WTC11 (cell line): ENCODE results near the gene TTLL9. TPM values are rescaled to one million over a fixed set of nuclear protein-coding genes. Genes with fewer than 3 reads are reported as not detected.

Source experiments
- ATAC-seq: fragments of 200-7000 bp; cut with Tn5 transposase; 2 replicates; pipeline ENCODE4 v1.10.0; 2021; ENCODE audit warnings: mild to moderate bottlenecking, moderate library complexity
- CTCF ChIA-PET: fragments of 300-600 bp; sonication (Branson Sonifier 250); formaldehyde crosslinking; loops from one replicate; lab custom pipeline; 2021; ENCODE audit warnings: antibody characterized with exemption; lab: Charles Lee
- POLR2A ChIA-PET: fragments of 350-600 bp; sonication (Branson Sonifier 250); formaldehyde crosslinking; loops from one replicate; lab custom pipeline; 2021; ENCODE audit warnings: antibody characterized with exemption; lab: Charles Lee
- DNase-seq: peaks from one replicate; pipeline ENCODE4 v3.0.0; 2021; ENCODE audit warnings: low spot score
- H3K27ac Mint-ChIP-seq: 2 replicates; pipeline ENCODE4 v1.8.0; 2021; ENCODE audit warnings: mixed read lengths
- H3K27me3 Mint-ChIP-seq: 2 replicates; pipeline ENCODE4 v1.8.0; 2021; ENCODE audit warnings: low read depth, mild to moderate bottlenecking, moderate library complexity, mixed read lengths
- H3K36me3 Mint-ChIP-seq: 2 replicates; pipeline ENCODE4 v1.8.0; 2021; ENCODE audit warnings: mixed read lengths
- H3K4me1 Mint-ChIP-seq: 2 replicates; pipeline ENCODE4 v1.8.0; 2022; ENCODE audit warnings: mixed read lengths
- H3K4me3 Mint-ChIP-seq: 2 replicates; pipeline ENCODE4 v1.8.0; 2021; ENCODE audit warnings: mild to moderate bottlenecking, moderate library complexity, mixed read lengths
- H3K9me3 Mint-ChIP-seq: 2 replicates; pipeline ENCODE4 v1.8.0; 2021; ENCODE audit warnings: mixed read lengths
- ATF1 ChIP-seq: sonication (generic); formaldehyde crosslinking; IDR thresholded peaks from 2 replicates; pipeline ENCODE4 v1.8.1; 2023; ENCODE audit warnings: mild to moderate bottlenecking, moderate library complexity, missing genetic modification reagents
- ATF2 ChIP-seq: sonication (generic); formaldehyde crosslinking; IDR thresholded peaks from 2 replicates; pipeline ENCODE4 v1.8.1; 2022; ENCODE audit warnings: low read depth, missing genetic modification reagents, borderline replicate concordance
- ATF6 ChIP-seq: sonication (generic); formaldehyde crosslinking; IDR thresholded peaks from 2 replicates; pipeline ENCODE4 v1.8.1; 2023; ENCODE audit warnings: mild to moderate bottlenecking, missing genetic modification reagents
- CREM ChIP-seq: sonication (generic); formaldehyde crosslinking; IDR thresholded peaks from 2 replicates; pipeline ENCODE4 v1.8.1; 2022; ENCODE audit warnings: mild to moderate bottlenecking, missing genetic modification reagents, moderate library complexity
- E2F1 ChIP-seq: sonication (generic); formaldehyde crosslinking; IDR thresholded peaks from 2 replicates; pipeline ENCODE4 v1.8.0; 2022; ENCODE audit warnings: mild to moderate bottlenecking, missing genetic modification reagents
- E2F4 ChIP-seq: sonication (generic); formaldehyde crosslinking; IDR thresholded peaks from 2 replicates; pipeline ENCODE4 v1.8.1; 2022; ENCODE audit warnings: low read depth, mild to moderate bottlenecking, moderate library complexity, missing genetic modification reagents, borderline replicate concordance
- ESRRA ChIP-seq: sonication (generic); formaldehyde crosslinking; IDR thresholded peaks from 2 replicates; pipeline ENCODE4 v1.8.1; 2022; ENCODE audit warnings: mild to moderate bottlenecking, missing genetic modification reagents, borderline replicate concordance
- ETV6 ChIP-seq: sonication (generic); formaldehyde crosslinking; IDR thresholded peaks from 2 replicates; pipeline ENCODE4 v1.8.1; 2022; ENCODE audit warnings: mild to moderate bottlenecking, missing genetic modification reagents
- HMGXB4 ChIP-seq: sonication (generic); formaldehyde crosslinking; IDR thresholded peaks from 2 replicates; pipeline ENCODE4 v1.8.1; 2023; ENCODE audit warnings: mild to moderate bottlenecking, moderate library complexity, missing genetic modification reagents
- IRF1 ChIP-seq: sonication (generic); formaldehyde crosslinking; IDR thresholded peaks from 2 replicates; pipeline ENCODE4 v1.8.0; 2023; ENCODE audit warnings: missing genetic modification reagents
- IRF2 ChIP-seq: sonication (generic); formaldehyde crosslinking; IDR thresholded peaks from 2 replicates; pipeline ENCODE4 v1.8.0; 2022; ENCODE audit warnings: low read depth, missing genetic modification reagents, borderline replicate concordance
- KAT7 ChIP-seq: sonication (generic); formaldehyde crosslinking; IDR thresholded peaks from 2 replicates; pipeline ENCODE4 v1.8.1; 2023; ENCODE audit warnings: missing genetic modification reagents, mild to moderate bottlenecking, borderline replicate concordance
- MXD4 ChIP-seq: fragments of 250-450 bp; sonication (Bioruptor Pico); IDR thresholded peaks from 2 replicates; pipeline ENCODE4 v1.8.0; 2021; ENCODE audit warnings: mild to moderate bottlenecking, moderate library complexity, borderline replicate concordance
- NFE2L1 ChIP-seq: sonication (generic); formaldehyde crosslinking; IDR thresholded peaks from 2 replicates; pipeline ENCODE4 v1.8.1; 2023; ENCODE audit warnings: missing genetic modification reagents
- NFYB ChIP-seq: sonication (generic); formaldehyde crosslinking; conservative IDR thresholded peaks from 2 replicates; pipeline ENCODE4 v1.8.0; 2022; ENCODE audit warnings: low read depth, missing genetic modification reagents
- PRDM15 ChIP-seq: sonication (generic); formaldehyde crosslinking; IDR thresholded peaks from 2 replicates; pipeline ENCODE4 v1.8.0; 2022; ENCODE audit warnings: missing genetic modification reagents
- PRRX2 ChIP-seq: fragments of 250-450 bp; sonication (Bioruptor Pico); IDR thresholded peaks from 2 replicates; pipeline ENCODE4 v1.8.0; 2021; ENCODE audit warnings: mild to moderate bottlenecking
- SOX15 ChIP-seq: fragments of 250-450 bp; sonication (Bioruptor Pico); IDR thresholded peaks from 2 replicates; pipeline ENCODE4 v1.9.0; 2021; ENCODE audit warnings: mild to moderate bottlenecking
- TCF7 ChIP-seq: sonication (generic); formaldehyde crosslinking; IDR thresholded peaks from 2 replicates; pipeline ENCODE4 v1.8.0; 2022; ENCODE audit warnings: mild to moderate bottlenecking, low read depth, missing genetic modification reagents, moderate library complexity
- ZMAT4 ChIP-seq: fragments of 250-450 bp; sonication (Bioruptor Pico); IDR thresholded peaks from 2 replicates; pipeline ENCODE4 v1.9.0; 2021; ENCODE audit warnings: mild to moderate bottlenecking
- ZNF121 ChIP-seq: sonication (generic); formaldehyde crosslinking; IDR thresholded peaks from 2 replicates; pipeline ENCODE4 v1.8.0; 2023; ENCODE audit warnings: missing genetic modification reagents
- ZNF219 ChIP-seq: sonication (generic); formaldehyde crosslinking; IDR thresholded peaks from 2 replicates; pipeline ENCODE4 v1.8.0; 2023; ENCODE audit warnings: missing genetic modification reagents, mild to moderate bottlenecking, borderline replicate concordance
- ZNF423 ChIP-seq: fragments of 250-450 bp; sonication (Bioruptor Pico); IDR thresholded peaks from 2 replicates; pipeline ENCODE4 v2.1.2; 2022; ENCODE audit warnings: mild to moderate bottlenecking, moderate library complexity
- total RNA-seq: library from RNA; stranded (reverse); gene quantifications from 3 replicates; pipeline ENCODE4 v1.2.3, GENCODE V29; 2021

The TTLL9 gene
- total RNA-seq, 1 experiment from 2014 or later = not detected

GRCh38 chr20:31943052-31943471, 72.6 kb downstream of the TTLL9 start:
- DNase-seq (no peak), ATAC-seq (no peak)
- POLR2A ChIA-PET = interaction anchor here (0.8 kb wide), 1 partner anchor 83 kb away, joined by 4 read pairs; no protein-coding TSS in a partner anchor
- Mint-ChIP-seq H3K4me1 (no peaks in the 10 kb centered on the region), H3K27ac (no peak overlapping the region), H3K9me3 (peaks cover 2% of the 10 kb centered on the region), H3K4me3 (no peak overlapping the region), H3K36me3 (peaks cover 31% of the 10 kb centered on the region), H3K27me3 (no peaks in the 10 kb centered on the region)
- no peak for TF ChIP-seq ESRRA
- no peak for TF ChIP-seq E2F1 (CRISPR knock-in tag)
- TF ChIP-seq KAT7 (CRISPR knock-in tag) = no peak
- TF ChIP-seq MXD4 (CRISPR knock-in tag) = no peak
- no peak for TF ChIP-seq ATF2 (CRISPR knock-in tag)
- TF ChIP-seq PRDM15 (CRISPR knock-in tag) = no peak
- TF ChIP-seq SOX15 = no peak
- TF ChIP-seq ZNF219 (CRISPR knock-in tag) = no peak
- no peak for TF ChIP-seq ZMAT4
- TF ChIP-seq ZNF423 = no peak
- TF ChIP-seq E2F4 (CRISPR knock-in tag) = no peak
- no peak for TF ChIP-seq NFE2L1 (CRISPR knock-in tag)
- TF ChIP-seq ZNF121 (CRISPR knock-in tag) = no peak
- CTCF ChIA-PET = interaction anchor here (0.9 to 2.0 kb wide), 6 partner anchors 7 to 120 kb away, joined by 3 to 9 read pairs (median 4); partner anchors contain the start of gene PDRG1

- DNase-seq (no peak), ATAC-seq (no peak)
- H3K27me3 Mint-ChIP-seq = no peaks in the 10 kb centered on the region
- no peaks in the 10 kb centered on the region for H3K4me1 Mint-ChIP-seq
- H3K27ac Mint-ChIP-seq = no peak overlapping the region
- ChIA-PET POLR2A (interaction anchor here (0.7 kb wide), 1 partner anchor 82 kb away, joined by 3 read pairs; no protein-coding TSS in a partner anchor), CTCF (interaction anchor here (1.6 kb wide), 1 partner anchor 99 kb away, joined by 5 read pairs; no protein-coding TSS in a partner anchor)
- peaks cover 50% of the 10 kb centered on the region for H3K36me3 Mint-ChIP-seq
- no peak overlapping the region for H3K4me3 Mint-ChIP-seq
- H3K9me3 Mint-ChIP-seq = peaks cover 11% of the 10 kb centered on the region
- TF ChIP-seq ETV6 (CRISPR knock-in tag) = no peak
- no peak for TF ChIP-seq IRF2 (CRISPR knock-in tag)
- no peak for TF ChIP-seq MXD4 (CRISPR knock-in tag)
- TF ChIP-seq CREM (CRISPR knock-in tag) = no peak
- no peak for TF ChIP-seq NFYB (CRISPR knock-in tag)
- no peak for TF ChIP-seq ZNF219 (CRISPR knock-in tag)
- TF ChIP-seq IRF1 (CRISPR knock-in tag) = no peak
- no peak for TF ChIP-seq TCF7 (CRISPR knock-in tag)
- TF ChIP-seq PRRX2 (CRISPR knock-in tag) = no peak
- TF ChIP-seq ATF1 (CRISPR knock-in tag) = no peak
- TF ChIP-seq HMGXB4 (CRISPR knock-in tag) = no peak
- TF ChIP-seq ATF6 = no peak
Measured at GRCh38 chr20:31945319-31945718, 74.9 kb downstream of the TTLL9 start.
